ENCODE data around the gene SMIM22.

- TF ChIP-seq CHD4 (IDR thresholded peaks at IDR 0.05; ENCODE audit: borderline replicate concordance) = no peak
- TF ChIP-seq MAZ (IDR thresholded peaks at IDR 0.05; ENCODE audit: borderline replicate concordance, low read depth, low read length) = no peak
- TF ChIP-seq, protein P1, sequence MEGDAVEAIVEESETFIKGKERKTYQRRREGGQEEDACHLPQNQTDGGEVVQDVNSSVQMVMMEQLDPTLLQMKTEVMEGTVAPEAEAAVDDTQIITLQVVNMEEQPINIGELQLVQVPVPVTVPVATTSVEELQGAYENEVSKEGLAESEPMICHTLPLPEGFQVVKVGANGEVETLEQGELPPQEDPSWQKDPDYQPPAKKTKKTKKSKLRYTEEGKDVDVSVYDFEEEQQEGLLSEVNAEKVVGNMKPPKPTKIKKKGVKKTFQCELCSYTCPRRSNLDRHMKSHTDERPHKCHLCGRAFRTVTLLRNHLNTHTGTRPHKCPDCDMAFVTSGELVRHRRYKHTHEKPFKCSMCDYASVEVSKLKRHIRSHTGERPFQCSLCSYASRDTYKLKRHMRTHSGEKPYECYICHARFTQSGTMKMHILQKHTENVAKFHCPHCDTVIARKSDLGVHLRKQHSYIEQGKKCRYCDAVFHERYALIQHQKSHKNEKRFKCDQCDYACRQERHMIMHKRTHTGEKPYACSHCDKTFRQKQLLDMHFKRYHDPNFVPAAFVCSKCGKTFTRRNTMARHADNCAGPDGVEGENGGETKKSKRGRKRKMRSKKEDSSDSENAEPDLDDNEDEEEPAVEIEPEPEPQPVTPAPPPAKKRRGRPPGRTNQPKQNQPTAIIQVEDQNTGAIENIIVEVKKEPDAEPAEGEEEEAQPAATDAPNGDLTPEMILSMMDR (IDR thresholded peaks at IDR 0.05) = no peak
- TF ChIP-seq, protein P2, sequence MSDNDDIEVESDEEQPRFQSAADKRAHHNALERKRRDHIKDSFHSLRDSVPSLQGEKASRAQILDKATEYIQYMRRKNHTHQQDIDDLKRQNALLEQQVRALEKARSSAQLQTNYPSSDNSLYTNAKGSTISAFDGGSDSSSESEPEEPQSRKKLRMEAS (IDR thresholded peaks at IDR 0.05) = no peak
- TF ChIP-seq POLR2A (IDR thresholded peaks at IDR 0.05; ENCODE audit: low read length) = no peak
- TF ChIP-seq EP300 (IDR thresholded peaks at IDR 0.05) = no peak
- no peak for TF ChIP-seq KDM5A (IDR thresholded peaks at IDR 0.05)
- no peak for TF ChIP-seq TFCP2L1 (CRISPR knock-in tag; IDR thresholded peaks at IDR 0.05)
- TF ChIP-seq NFE2L2 (conservative IDR thresholded peaks at IDR 0.05; ENCODE audit: low read length) = no peak
- no peak for TF ChIP-seq RAD21 (conservative IDR thresholded peaks at IDR 0.05 in 1 of 2, IDR thresholded peaks at IDR 0.05 in 1 of 2)
- no peak for TF ChIP-seq CHD2 (IDR thresholded peaks at IDR 0.05; ENCODE audit: low read length, partially characterized antibody)
- no peak for TF ChIP-seq MAFK (IDR thresholded peaks at IDR 0.05; ENCODE audit: partially characterized antibody)
Measured at GRCh38 chr16:4837733-4838501, 42.7 kb downstream of the SMIM22 start.
